Glutamatergic neuron (in vitro differentiated cells): ENCODE data around the gene KIRREL3. TPM values are rescaled to one million over a fixed set of nuclear protein-coding genes. Genes with fewer than 3 reads are reported as not detected.

Experiments
- DNase-seq: peaks from one replicate; pipeline ENCODE4 v3.0.0; 2022
- H3K27ac Mint-ChIP-seq: one replicate; pipeline ENCODE4 v1.8.0; 2020; ENCODE audit warnings: mild to moderate bottlenecking, mixed read lengths, inconsistent platforms; ENCODE audit not compliant: unreplicated experiment
- H3K27me3 Mint-ChIP-seq: one replicate; pipeline ENCODE4 v1.8.0; 2020; ENCODE audit warnings: mild to moderate bottlenecking, moderate library complexity, mixed read lengths, inconsistent platforms; ENCODE audit not compliant: unreplicated experiment
- H3K36me3 Mint-ChIP-seq: one replicate; pipeline ENCODE4 v1.8.0; 2020; ENCODE audit warnings: mild to moderate bottlenecking, mixed read lengths, inconsistent platforms; ENCODE audit not compliant: unreplicated experiment
- H3K4me1 Mint-ChIP-seq: one replicate; pipeline ENCODE4 v1.8.0; 2020; ENCODE audit warnings: mild to moderate bottlenecking, low read depth, mixed read lengths, inconsistent platforms; ENCODE audit not compliant: unreplicated experiment
- H3K4me3 Mint-ChIP-seq: one replicate; pipeline ENCODE4 v1.8.0; 2020; ENCODE audit warnings: mild to moderate bottlenecking, mixed read lengths, inconsistent platforms; ENCODE audit not compliant: unreplicated experiment
- H3K9me3 Mint-ChIP-seq: one replicate; pipeline ENCODE4 v1.8.0; 2020; ENCODE audit warnings: mild to moderate bottlenecking, moderate library complexity, mixed read lengths, inconsistent platforms; ENCODE audit not compliant: unreplicated experiment
- total RNA-seq: library from RNA; stranded (reverse); fragmentation: NEBNext Ultra II Directional; extraction: Animal tissue kit (Norgen Biotek cat#: 25700); gene quantifications from one replicate; pipeline ENCODE4 v1.2.1, GENCODE V29; 2021; ENCODE audit not compliant: unreplicated experiment
- TF ChIP-seq, protein P1 (sequence below): fragments of 200-600 bp; sonication (generic); IDR thresholded peaks from one replicate; pipeline ENCODE4 v1.5.0; 2021; ENCODE audit not compliant: partially characterized antibody, unreplicated experiment

KIRREL3 gene
- total RNA-seq, 1 donor from 2014 or later: 25.3 TPM

DNA sequence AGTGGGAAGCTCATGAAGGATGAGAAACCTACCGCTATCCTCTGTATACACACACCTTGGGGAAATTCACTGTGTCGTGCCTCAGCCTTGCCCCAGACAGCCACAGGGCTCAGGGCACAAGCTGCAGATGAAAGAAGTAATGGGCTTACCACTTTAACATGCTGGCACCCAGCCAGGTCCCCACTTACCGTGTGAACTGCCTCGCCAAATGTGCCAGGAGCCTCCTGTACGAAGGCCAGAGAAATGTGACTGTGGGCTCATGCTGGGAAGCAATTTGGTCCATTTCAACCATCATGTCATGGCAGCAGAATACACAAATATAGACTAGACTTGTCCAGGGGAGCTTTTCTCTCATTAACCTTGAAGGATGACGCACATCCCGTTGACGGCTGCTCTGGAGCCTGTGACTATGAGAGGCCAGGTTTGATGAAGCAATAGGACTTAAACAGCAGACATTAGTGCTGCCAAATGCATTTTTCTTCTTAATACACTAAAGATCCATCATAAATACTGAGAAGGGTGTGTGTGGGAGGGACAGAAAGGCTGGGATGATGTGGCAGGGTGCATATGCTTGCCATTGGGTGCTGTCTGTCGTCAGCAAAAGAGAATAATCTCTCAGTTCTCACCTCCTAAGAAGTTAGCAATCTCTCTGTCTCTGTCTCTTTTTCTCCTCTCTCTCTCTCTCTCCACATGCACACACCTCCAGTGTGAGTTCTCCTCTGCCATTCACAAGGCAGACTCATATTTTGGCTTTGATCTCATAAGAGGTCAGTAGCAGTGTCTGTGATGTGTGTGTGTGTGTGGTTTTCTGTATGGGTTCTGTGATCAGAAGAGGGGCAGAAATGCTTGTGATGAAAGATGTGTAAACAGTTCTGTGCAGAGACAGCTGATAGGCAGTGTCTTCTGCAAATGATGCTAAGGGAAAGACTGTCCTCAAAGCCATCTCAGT is 142.4 kb downstream of the KIRREL3 start:
- TF ChIP-seq, protein P1, sequence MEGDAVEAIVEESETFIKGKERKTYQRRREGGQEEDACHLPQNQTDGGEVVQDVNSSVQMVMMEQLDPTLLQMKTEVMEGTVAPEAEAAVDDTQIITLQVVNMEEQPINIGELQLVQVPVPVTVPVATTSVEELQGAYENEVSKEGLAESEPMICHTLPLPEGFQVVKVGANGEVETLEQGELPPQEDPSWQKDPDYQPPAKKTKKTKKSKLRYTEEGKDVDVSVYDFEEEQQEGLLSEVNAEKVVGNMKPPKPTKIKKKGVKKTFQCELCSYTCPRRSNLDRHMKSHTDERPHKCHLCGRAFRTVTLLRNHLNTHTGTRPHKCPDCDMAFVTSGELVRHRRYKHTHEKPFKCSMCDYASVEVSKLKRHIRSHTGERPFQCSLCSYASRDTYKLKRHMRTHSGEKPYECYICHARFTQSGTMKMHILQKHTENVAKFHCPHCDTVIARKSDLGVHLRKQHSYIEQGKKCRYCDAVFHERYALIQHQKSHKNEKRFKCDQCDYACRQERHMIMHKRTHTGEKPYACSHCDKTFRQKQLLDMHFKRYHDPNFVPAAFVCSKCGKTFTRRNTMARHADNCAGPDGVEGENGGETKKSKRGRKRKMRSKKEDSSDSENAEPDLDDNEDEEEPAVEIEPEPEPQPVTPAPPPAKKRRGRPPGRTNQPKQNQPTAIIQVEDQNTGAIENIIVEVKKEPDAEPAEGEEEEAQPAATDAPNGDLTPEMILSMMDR: no peak
- Mint-ChIP-seq H3K4me1 (peaks cover 9% of the 10 kb centered on the region), H3K27me3 (no peaks in the 10 kb centered on the region), H3K36me3 (peaks cover 6% of the 10 kb centered on the region), H3K27ac (no peak overlapping the region), H3K4me3 (no peak overlapping the region), H3K9me3 (peaks cover 6% of the 10 kb centered on the region)
- DNase-seq: peak; percentile 24

DNA sequence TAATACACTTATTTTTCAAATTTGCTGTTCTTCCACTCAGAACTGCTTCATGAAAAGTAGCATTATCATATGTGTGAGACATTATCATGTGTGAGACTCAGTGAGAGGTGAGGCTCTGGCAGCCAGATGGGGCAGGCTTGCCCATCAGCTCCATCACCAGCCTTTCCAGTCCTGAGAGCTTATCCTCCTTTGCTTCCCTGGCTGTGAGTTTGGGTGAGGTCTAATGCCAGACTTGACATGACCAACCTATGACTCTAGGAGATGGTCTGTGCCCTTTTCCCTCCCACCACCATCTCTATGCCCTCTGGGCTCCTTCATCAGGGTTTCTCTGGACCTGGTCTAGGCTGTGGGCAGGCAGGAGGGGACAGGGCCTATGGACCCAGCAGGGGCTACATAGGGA is 145.0 kb downstream of the KIRREL3 start:
- DNase-seq: no peak
- peaks cover 1% of the 10 kb centered on the region for H3K9me3 Mint-ChIP-seq
- no peaks in the 10 kb centered on the region for H3K27me3 Mint-ChIP-seq
- peaks cover 8% of the 10 kb centered on the region for H3K4me1 Mint-ChIP-seq
- H3K4me3 Mint-ChIP-seq: no peak overlapping the region
- H3K27ac Mint-ChIP-seq: no peak overlapping the region
- TF ChIP-seq, protein P1: no peak
- H3K36me3 Mint-ChIP-seq: peaks cover 6% of the 10 kb centered on the region

DNA sequence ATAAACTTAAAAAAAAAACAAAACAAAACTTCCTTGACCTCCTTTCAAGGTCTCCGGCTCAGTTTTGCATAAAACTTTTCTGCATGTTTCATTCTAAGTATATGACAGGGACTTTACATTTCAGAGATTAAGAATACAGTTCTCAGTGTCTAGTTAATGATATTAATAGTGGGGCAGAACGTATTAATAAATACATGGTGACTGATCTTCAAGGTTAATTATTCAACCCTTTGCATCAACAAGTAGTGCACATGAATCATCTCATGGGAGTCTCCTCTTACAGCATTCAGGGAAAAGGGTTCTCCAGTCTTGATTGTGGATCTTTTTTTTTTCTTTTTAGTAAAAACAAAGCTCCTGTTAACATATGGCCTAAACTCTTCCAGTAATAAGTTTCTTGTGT is 146.8 kb downstream of the KIRREL3 start:
- Mint-ChIP-seq H3K9me3 (peaks cover 2% of the 10 kb centered on the region), H3K4me3 (no peak overlapping the region)

DNA sequence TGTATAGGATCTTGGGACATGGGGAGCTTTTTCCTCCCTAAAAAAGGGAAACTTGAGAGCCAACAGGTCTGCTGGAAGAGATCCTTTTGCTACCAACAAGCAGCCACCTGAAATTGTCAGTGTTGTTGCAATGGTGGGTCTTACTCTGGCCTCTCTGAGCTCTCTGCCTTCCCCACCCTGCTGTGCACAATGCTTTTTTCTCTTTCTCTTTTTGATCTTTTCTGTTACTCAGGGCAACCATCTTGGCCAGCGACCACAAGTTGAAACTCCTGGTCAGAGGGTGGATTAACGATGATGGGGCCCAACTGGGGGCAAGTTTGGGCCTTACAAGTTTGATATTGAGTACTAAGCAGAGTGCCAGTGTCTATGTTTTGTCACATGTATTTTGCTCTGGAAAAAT is 155.8 kb downstream of the KIRREL3 start:
- TF ChIP-seq, protein P1: no peak
- H3K4me3 Mint-ChIP-seq: no peak overlapping the region
- no peak for DNase-seq
- peaks cover 3% of the 10 kb centered on the region for H3K9me3 Mint-ChIP-seq
- peaks cover 20% of the 10 kb centered on the region for H3K36me3 Mint-ChIP-seq
- no peaks in the 10 kb centered on the region for H3K27me3 Mint-ChIP-seq
- H3K27ac Mint-ChIP-seq: no peak overlapping the region
- H3K4me1 Mint-ChIP-seq: no peaks in the 10 kb centered on the region

More for the DNA sequence above, 146.8 kb downstream of the KIRREL3 start:
- Mint-ChIP-seq H3K27ac (no peak overlapping the region), H3K36me3 (no peaks in the 10 kb centered on the region), H3K4me1 (peaks cover 8% of the 10 kb centered on the region), H3K27me3 (peaks cover 2% of the 10 kb centered on the region)
- DNase-seq: no peak
- TF ChIP-seq, protein P1: no peak

DNA sequence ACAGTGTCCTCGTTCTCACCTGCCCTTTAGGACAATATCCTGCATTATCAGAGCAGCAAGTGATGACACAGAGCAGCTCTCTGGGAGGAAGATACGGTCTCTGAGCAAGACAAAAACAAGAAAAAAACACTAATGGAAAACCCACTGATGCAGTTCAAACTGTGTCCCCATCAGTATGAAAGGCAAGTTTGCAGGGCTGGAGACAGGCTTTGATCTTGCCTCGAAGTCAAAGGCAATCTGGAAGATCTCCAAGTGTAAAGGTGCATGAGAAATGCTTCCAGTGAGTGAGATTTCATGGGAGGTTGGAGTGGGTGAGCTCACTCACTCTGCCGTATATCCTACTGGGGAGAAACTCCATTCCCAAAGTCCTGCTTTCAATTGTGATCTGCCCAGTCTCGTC is 157.5 kb downstream of the KIRREL3 start:
- Mint-ChIP-seq H3K36me3 (peaks cover 20% of the 10 kb centered on the region), H3K27ac (no peak overlapping the region), H3K27me3 (no peaks in the 10 kb centered on the region)

More for the DNA sequence above, 157.5 kb downstream of the KIRREL3 start:
- TF ChIP-seq, protein P1: no peak
- Mint-ChIP-seq H3K4me1 (no peaks in the 10 kb centered on the region), H3K4me3 (no peak overlapping the region), H3K9me3 (peaks cover 1% of the 10 kb centered on the region)
- no peak for DNase-seq
